ENCODE results near the gene GOLPH3L. TPM values are rescaled to one million over a fixed set of nuclear protein-coding genes. Genes with fewer than 3 reads are reported as not detected.
A peak's percentile ranks its signal among the peaks of the same experiment; 100 is the strongest.

The GOLPH3L gene
- total RNA-seq (10 to 100 TPM; 19.9 to 45.3 (median 24.9) TPM), polyA plus RNA-seq (10 to 100 TPM in 1 of 3 donors, 1 to 10 TPM in 2; 6.7 to 98.3 (median 9.6) TPM)
- long read RNA-seq, donor 1, transcript GOLPH3L-201 (5 exons, 2,999 nt) = major isoform, 11 of 11 reads
- long read RNA-seq, donor 1, partial matches to known transcripts = 0 of 11 reads
- long read RNA-seq, donor 1, other reads (novel, unspliced or antisense) = 0 of 11 reads
- long read RNA-seq, donor 2, transcript GOLPH3L-201 (5 exons, 2,999 nt) = major isoform, 10 of 12 reads
- long read RNA-seq, donor 2, partial matches to known transcripts = 0 of 12 reads
- long read RNA-seq, donor 2, other reads (novel, unspliced or antisense) = 0 of 12 reads
- long read RNA-seq, donor 3, transcript GOLPH3L-201 (5 exons, 2,999 nt) = major isoform, 8 of 10 reads
- long read RNA-seq, donor 3, partial matches to known transcripts = 0 of 10 reads
- long read RNA-seq, donor 3, other reads (novel, unspliced or antisense) = 0 of 10 reads
- long read RNA-seq, donor 4, partial matches to known transcripts = 0 of 8 reads
- long read RNA-seq, donor 4, other reads (novel, unspliced or antisense) = 4 of 8 reads
- long read RNA-seq, donor 5, transcript GOLPH3L-201 (5 exons, 2,999 nt) = major isoform, 27 of 37 reads
- long read RNA-seq, donor 5, partial matches to known transcripts = 2 of 37 reads
- long read RNA-seq, donor 5, other reads (novel, unspliced or antisense) = 7 of 37 reads
- long read RNA-seq, donor 6, partial matches to known transcripts = 0 of 6 reads
- long read RNA-seq, donor 6, other reads (novel, unspliced or antisense) = 2 of 6 reads
- long read RNA-seq, donor 7, partial matches to known transcripts = 0 of 4 reads
- long read RNA-seq, donor 7, other reads (novel, unspliced or antisense) = 0 of 4 reads
- long read RNA-seq, donor 8, transcript GOLPH3L-201 (5 exons, 2,999 nt) = major isoform, 7 of 8 reads
- long read RNA-seq, donor 8, partial matches to known transcripts = 0 of 8 reads
- long read RNA-seq, donor 8, other reads (novel, unspliced or antisense) = 0 of 8 reads
- long read RNA-seq, donor 9, transcript GOLPH3L-201 (5 exons, 2,999 nt) = major isoform, 7 of 7 reads
- long read RNA-seq, donor 9, partial matches to known transcripts = 0 of 7 reads
- long read RNA-seq, donor 9, other reads (novel, unspliced or antisense) = 0 of 7 reads
- long read RNA-seq, donor 10, partial matches to known transcripts = 0 of 2 reads
- long read RNA-seq, donor 10, other reads (novel, unspliced or antisense) = 0 of 2 reads

GRCh38 chr1:150696995-150697927 is at the start of gene GOLPH3L:
Gene GOLPH3L, minus strand, starts transcription at chr1:150697154. Its CDS starts 2,316 bp downstream, at chr1:150694838.
- intact Hi-C loops (cut with DNase I) = no loop called here
- 1 to 3% (median 2%) methylated on average over 17 to 18 of the region's 18 CpGs for WGBS, 4 donors
- TF ChIP-seq CTCF (IDR thresholded peaks at IDR 0.05) (peak in 1 of 6 experiments; percentile 10), POLR2A (IDR thresholded peaks at IDR 0.05) (peak in 1 of 2 donors; percentile 58)
- peaks cover 0 to 25% of the 10 kb centered on the region in 2 donors for H3K36me3 ChIP-seq (replicated peaks in 1 of 2)
- peak within 1 kb of the TSS in 3 of 4 donors; percentile 25 to 86 (median 46) for H3K4me3 ChIP-seq
- H3K27ac ChIP-seq = peak within 1 kb of the TSS in 2 of 5 donors; percentile 45 to 67
- peaks cover 12 to 20% of the 10 kb centered on the region in 2 donors for H3K4me1 ChIP-seq (replicated peaks in 1 of 2)
- no peaks in the 10 kb centered on the region for H3K9me3 ChIP-seq (replicated peaks in 1 of 3)
- DNase-seq = peak; percentile 94 to 99 (median 97)
- no peaks in the 10 kb centered on the region for H3K27me3 ChIP-seq

- TF ChIP-seq POLR2A (IDR thresholded peaks at IDR 0.05) (no peak), CTCF (IDR thresholded peaks at IDR 0.05) (no peak)
- no peaks in the 10 kb centered on the region for H3K27me3 ChIP-seq
- no peak for DNase-seq
- H3K4me1 ChIP-seq (replicated peaks in 1 of 2) = no peaks in the 10 kb centered on the region
- intact Hi-C loops (cut with DNase I) = no loop called here
- WGBS, 4 donors = 82 to 85% (median 83%) methylated on average over 3 of the region's 3 CpGs
- no peaks in the 10 kb centered on the region for H3K36me3 ChIP-seq (replicated peaks in 1 of 2)
- no peak overlapping the region for H3K4me3 ChIP-seq
- no peaks in the 10 kb centered on the region for H3K9me3 ChIP-seq (replicated peaks in 1 of 3)
- H3K27ac ChIP-seq = no peak overlapping the region
These were observed 33.3 kb upstream of the GOLPH3L start for GRCh38 chr1:150730130-150730721.

GRCh38 chr1:150724336-150724735 is 27.4 kb upstream of the GOLPH3L start:
- Histone ChIP-seq H3K27me3 (no peaks in the 10 kb centered on the region), H3K27ac (no peak overlapping the region), H3K4me3 (no peak overlapping the region), H3K9me3 (replicated peaks in 1 of 3) (no peaks in the 10 kb centered on the region), H3K4me1 (replicated peaks in 1 of 2) (no peaks in the 10 kb centered on the region), H3K36me3 (replicated peaks in 1 of 2) (no peaks in the 10 kb centered on the region)
- no peak for DNase-seq
- intact Hi-C loops (cut with DNase I) = no loop called here
- 81 to 87% (median 81%) methylated on average over 2 of the region's 2 CpGs for WGBS, 4 donors
- TF ChIP-seq POLR2A (IDR thresholded peaks at IDR 0.05) = no peak
- no peak for TF ChIP-seq CTCF (IDR thresholded peaks at IDR 0.05)
